SJCRH30 (cell line): Measurements from ENCODE around the gene CSNK1D. TPM values are rescaled to one million over a fixed set of nuclear protein-coding genes. Genes with fewer than 3 reads are reported as not detected.
"Not testable (repeated sequence)": the region's sequence is repeated elsewhere in the genome, so short reads cannot be mapped to it uniquely, and the experiment has no call there.

Source experiments
- DNase-seq, 2 experiments: peaks; one replicate each; pipeline ENCODE4 v3.0.0-alpha.2; 2015 to 2020
- H3K27ac ChIP-seq: fragments of 250-450 bp; sonication (Bioruptor Pico); 2 replicates; pipeline ENCODE4 v1.5.1; 2020; ENCODE audit warnings: mild to moderate bottlenecking, moderate library complexity
- H3K27me3 ChIP-seq: fragments of 250-450 bp; sonication (Bioruptor Pico); 2 replicates; pipeline ENCODE4 v1.5.1; 2020; ENCODE audit warnings: mild to moderate bottlenecking, moderate library complexity
- H3K36me3 ChIP-seq: fragments of 250-450 bp; sonication (Bioruptor Pico); 2 replicates; pipeline ENCODE4 v1.5.1; 2020; ENCODE audit warnings: mild to moderate bottlenecking, moderate library complexity
- H3K4me1 ChIP-seq: fragments of 250-450 bp; sonication (Bioruptor Pico); 2 replicates; pipeline ENCODE4 v1.5.1; 2020; ENCODE audit warnings: mild to moderate bottlenecking, moderate library complexity
- H3K4me3 ChIP-seq: fragments of 250-450 bp; sonication (Bioruptor Pico); 2 replicates; pipeline ENCODE4 v1.5.1; 2020; ENCODE audit warnings: mild to moderate bottlenecking, moderate library complexity
- H3K9me3 ChIP-seq: fragments of 250-450 bp; sonication (Bioruptor Pico); replicated peaks from 2 replicates; pipeline ENCODE4 v1.5.1; 2020; ENCODE audit warnings: mild to moderate bottlenecking, moderate library complexity
- total RNA-seq: library from RNA; depleted of rRNA; stranded (reverse); fragments of >200 nt; shearing (Covaris generic); gene quantifications from 2 replicates; pipeline ENCODE4 v1.2.3, GENCODE V29; 2014

CSNK1D gene
- total RNA-seq, 1 experiment from 2014 or later: 88.7 TPM

GRCh38 chr17:82215095-82215971 lies 58.2 kb downstream of the CSNK1D start:
- Histone ChIP-seq H3K9me3 (no peaks in the 10 kb centered on the region; the same call in 1 of the 2 replicates), H3K27ac (no peak overlapping the region), H3K36me3 (no peaks in the 10 kb centered on the region), H3K4me1 (peaks cover 23% of the 10 kb centered on the region), H3K27me3 (no peaks in the 10 kb centered on the region), H3K4me3 (no peak overlapping the region)
- peak in 1 of 2 experiments; percentile 18 for DNase-seq

DNA sequence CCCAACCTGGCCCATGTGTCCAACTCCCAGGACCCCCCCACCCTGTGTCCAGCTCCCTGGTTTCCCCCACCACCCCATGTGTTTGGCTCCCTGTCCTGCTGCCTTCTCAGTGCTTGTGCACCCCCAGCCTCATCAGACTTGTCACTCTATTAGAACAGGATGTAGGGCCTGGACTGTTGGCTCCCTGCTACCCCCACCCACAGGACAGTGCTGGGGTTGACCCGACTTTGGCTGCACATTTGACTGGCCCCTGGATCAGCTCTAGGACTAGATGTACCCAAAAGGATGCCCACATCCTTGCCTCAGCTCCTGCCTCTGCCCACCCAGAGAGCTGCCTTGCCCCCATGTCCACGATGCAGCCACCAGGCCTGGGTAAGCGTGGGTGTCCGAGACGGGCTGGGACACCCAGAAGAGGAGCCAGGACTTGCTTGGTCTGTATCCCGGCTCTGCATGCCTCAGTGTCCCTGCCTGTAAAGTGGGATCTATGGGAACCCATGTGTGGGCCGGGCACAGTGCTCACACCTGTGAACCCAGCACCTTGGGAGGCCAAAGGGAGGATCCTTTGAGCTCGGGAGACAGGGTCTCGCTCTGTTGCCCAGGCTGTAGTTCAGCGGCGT lies 59.4 kb downstream of the CSNK1D start:
- peaks cover 23% of the 10 kb centered on the region for H3K4me1 ChIP-seq
- H3K27ac ChIP-seq: no peak overlapping the region

GRCh38 chr17:82213251-82214011 lies 60.1 kb downstream of the CSNK1D start:
- DNase-seq: peak; percentile 81 to 83
- Histone ChIP-seq H3K36me3 (no peaks in the 10 kb centered on the region), H3K4me1 (peaks cover 23% of the 10 kb centered on the region), H3K27ac (peak overlapping the region; percentile 53; the same call in 1 of the 2 replicates), H3K27me3 (no peaks in the 10 kb centered on the region), H3K9me3 (no peaks in the 10 kb centered on the region), H3K4me3 (peak overlapping the region; percentile 98)

More for the DNA sequence above, 59.4 kb downstream of the CSNK1D start:
- no peaks in the 10 kb centered on the region for H3K36me3 ChIP-seq
- H3K9me3 ChIP-seq: no peaks in the 10 kb centered on the region
- no peak overlapping the region for H3K4me3 ChIP-seq
- H3K27me3 ChIP-seq: no peaks in the 10 kb centered on the region
- no peak for DNase-seq

DNA sequence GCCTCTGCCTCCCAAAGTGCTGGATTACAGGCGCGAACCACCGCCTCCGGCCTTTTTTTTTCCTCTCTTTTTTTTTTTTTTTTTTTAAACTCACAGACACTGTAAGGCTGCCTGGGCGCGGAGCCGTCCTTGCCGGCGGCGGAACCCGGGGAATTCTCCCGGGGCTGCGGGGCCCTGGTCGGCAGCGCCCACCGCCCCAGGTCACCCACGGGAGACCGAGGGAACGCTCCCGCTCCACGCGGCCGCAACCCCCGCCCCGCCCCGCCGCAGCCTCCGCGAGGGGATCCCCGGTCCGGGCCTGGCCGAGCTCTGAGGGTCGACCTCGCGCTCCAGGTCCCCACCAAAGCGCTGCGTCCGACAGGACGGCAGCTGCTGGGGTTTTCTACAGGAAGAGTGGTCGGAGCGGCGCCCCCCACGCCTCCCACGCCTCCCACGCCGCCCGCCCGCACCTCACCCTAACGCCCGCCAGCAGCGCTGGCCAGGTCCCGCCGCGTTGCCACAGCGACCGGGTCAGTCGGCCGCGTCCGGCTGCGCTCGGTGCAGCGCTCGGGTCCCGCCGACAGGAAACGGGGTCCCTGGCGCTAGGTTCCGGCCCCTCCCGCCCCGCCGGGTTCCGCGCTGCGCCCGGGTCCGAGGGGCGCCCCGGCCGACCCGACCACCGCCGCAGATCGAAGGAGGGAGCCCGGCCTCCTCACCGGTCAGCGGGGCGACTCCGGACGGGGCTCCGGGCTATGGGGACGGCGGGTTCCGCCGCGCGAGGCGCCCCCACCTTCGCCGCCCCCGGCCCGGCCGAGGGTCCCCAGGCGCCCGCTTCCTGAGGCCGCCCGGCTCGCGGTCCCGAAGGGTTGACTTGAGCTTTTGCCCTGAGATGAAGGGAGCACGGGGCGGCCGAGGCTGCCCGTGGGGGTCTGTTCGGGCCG lies 60.9 kb downstream of the CSNK1D start, which contains the start of gene CCDC57:
TSS of gene CCDC57 (minus strand) at position 512 of the 920 bp plus-strand sequence. CDS start 10,898 bp downstream, outside the sequence.
- H3K27me3 ChIP-seq: no peaks in the 10 kb centered on the region
- H3K4me3 ChIP-seq: peak within 1 kb of the TSS; percentile 98
- H3K4me1 ChIP-seq: peaks cover 19% of the 10 kb centered on the region
- no peaks in the 10 kb centered on the region for H3K36me3 ChIP-seq
- no peaks in the 10 kb centered on the region for H3K9me3 ChIP-seq
- H3K27ac ChIP-seq: peak within 1 kb of the TSS; percentile 53; the same call in 1 of the 2 replicates
- peak; percentile 94 for DNase-seq

- DNase-seq, H3K4me1 ChIP-seq, H3K27ac ChIP-seq, H3K4me3 ChIP-seq, H3K36me3 ChIP-seq, H3K9me3 ChIP-seq, H3K27me3 ChIP-seq: not testable (repeated sequence)
These were observed 62.8 kb downstream of the CSNK1D start for GRCh38 chr17:82210655-82211054.

GRCh38 chr17:82205720-82206508 lies 67.6 kb downstream of the CSNK1D start:
- Histone ChIP-seq H3K27me3 (no peaks in the 10 kb centered on the region), H3K9me3 (no peaks in the 10 kb centered on the region), H3K27ac (no peak overlapping the region), H3K4me1 (no peaks in the 10 kb centered on the region; the same call in 1 of the 2 replicates), H3K4me3 (no peak overlapping the region), H3K36me3 (no peaks in the 10 kb centered on the region)
- DNase-seq: peak; percentile 94 to 97

DNA sequence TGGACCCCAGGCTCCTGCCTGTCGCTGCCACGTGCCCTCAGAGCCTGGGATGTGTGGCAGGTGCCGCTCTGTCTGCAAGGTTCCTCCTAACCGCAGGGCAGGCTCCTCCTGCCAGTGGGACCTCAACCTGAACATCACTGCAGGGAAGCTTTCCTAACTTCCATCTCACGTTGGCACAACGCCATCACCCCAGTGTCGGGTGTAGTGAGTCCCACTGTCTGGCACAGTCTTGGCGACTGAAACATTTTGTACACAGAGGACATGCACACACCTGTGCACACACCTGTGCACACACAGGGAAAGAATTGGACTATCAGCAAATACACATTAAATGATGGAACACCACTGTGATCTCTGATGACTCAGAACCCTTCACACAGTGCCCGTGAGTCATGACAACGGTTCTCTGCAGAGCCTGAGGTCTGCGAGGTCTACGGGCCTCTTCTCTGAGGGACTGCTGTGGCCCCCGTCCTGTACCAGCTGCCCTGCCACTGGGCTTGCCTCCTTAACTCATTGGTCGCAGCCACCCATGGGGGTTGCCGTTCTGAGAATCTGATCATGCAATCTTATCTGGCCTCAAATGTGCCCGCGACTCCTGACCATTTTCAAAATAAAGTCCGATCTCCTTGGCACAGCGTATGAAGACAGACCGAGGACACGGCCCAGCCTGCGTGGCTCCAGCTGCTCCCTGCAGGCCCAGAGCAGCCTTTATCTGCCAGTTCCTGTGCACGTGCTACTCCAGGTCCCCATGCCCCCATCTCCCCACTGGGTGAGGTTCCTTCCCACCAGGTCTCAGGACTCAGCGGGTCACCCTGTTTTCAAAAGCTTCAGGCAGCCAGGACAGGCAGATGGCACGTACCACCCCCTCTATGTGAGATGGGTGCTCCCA lies 68.4 kb downstream of the CSNK1D start:
- Histone ChIP-seq H3K27me3 (no peaks in the 10 kb centered on the region), H3K36me3 (no peaks in the 10 kb centered on the region), H3K9me3 (no peaks in the 10 kb centered on the region), H3K4me1 (no peaks in the 10 kb centered on the region; the same call in 1 of the 2 replicates), H3K27ac (no peak overlapping the region), H3K4me3 (no peak overlapping the region)
- peak; percentile 52 to 57 for DNase-seq

GRCh38 chr17:82203920-82204319 lies 69.6 kb downstream of the CSNK1D start:
- no peak for DNase-seq
- H3K27me3 ChIP-seq: no peaks in the 10 kb centered on the region
- H3K4me3 ChIP-seq: no peak overlapping the region

DNA sequence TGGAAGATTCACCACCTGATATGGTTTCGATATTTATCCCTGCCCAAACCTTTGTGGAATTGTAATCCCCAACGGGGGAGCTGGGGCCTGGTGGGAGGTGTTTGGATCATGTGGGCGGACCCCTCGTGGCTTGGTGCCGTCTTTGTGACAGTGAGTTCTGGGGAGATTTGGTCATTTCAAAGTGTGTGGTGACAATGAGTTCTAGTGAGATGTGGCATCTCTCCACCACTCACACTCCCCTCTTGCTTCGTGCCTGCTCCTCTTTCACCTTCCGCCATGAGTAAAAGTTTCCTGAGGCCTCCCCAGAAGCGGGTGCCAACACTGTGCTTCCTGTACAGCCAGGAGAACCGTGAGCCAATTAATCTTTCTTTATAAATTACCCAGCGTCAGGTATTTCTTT lies 70.5 kb downstream of the CSNK1D start:
- Histone ChIP-seq H3K4me3 (no peak overlapping the region), H3K27ac (no peak overlapping the region), H3K4me1 (no peaks in the 10 kb centered on the region; the same call in 1 of the 2 replicates), H3K27me3 (no peaks in the 10 kb centered on the region), H3K36me3 (no peaks in the 10 kb centered on the region), H3K9me3 (no peaks in the 10 kb centered on the region)
- DNase-seq: no peak

More at GRCh38 chr17:82203920-82204319, 69.6 kb downstream of the CSNK1D start:
- Histone ChIP-seq H3K4me1 (no peaks in the 10 kb centered on the region; the same call in 1 of the 2 replicates), H3K27ac (no peak overlapping the region), H3K9me3 (no peaks in the 10 kb centered on the region), H3K36me3 (no peaks in the 10 kb centered on the region)

DNA sequence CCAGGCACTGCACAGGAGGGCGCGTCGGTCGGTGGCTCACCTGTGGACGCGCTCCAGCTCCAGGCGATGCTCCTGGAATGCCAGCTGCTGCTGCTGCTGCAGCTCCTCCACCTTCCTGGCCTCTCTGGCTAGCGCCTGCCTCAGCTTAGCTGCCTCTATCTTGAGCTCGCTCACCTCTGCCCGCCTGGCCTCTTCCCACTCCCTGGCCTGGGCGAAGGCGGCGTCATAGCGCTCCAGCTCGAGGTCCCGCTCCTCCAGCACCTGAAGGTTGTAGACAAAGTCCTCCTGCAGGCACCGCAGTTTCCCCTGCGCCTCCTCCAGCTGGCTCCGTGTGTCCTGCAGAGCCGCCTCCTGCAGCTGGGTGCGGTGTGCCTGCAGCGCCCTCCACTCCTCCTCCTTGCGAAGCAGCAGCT lies 72.0 kb downstream of the CSNK1D start:
- Histone ChIP-seq H3K36me3 (no peaks in the 10 kb centered on the region), H3K4me1 (no peaks in the 10 kb centered on the region; the same call in 1 of the 2 replicates), H3K27ac (no peak overlapping the region), H3K4me3 (no peak overlapping the region), H3K27me3 (no peaks in the 10 kb centered on the region), H3K9me3 (no peaks in the 10 kb centered on the region)
- DNase-seq: no peak

DNA sequence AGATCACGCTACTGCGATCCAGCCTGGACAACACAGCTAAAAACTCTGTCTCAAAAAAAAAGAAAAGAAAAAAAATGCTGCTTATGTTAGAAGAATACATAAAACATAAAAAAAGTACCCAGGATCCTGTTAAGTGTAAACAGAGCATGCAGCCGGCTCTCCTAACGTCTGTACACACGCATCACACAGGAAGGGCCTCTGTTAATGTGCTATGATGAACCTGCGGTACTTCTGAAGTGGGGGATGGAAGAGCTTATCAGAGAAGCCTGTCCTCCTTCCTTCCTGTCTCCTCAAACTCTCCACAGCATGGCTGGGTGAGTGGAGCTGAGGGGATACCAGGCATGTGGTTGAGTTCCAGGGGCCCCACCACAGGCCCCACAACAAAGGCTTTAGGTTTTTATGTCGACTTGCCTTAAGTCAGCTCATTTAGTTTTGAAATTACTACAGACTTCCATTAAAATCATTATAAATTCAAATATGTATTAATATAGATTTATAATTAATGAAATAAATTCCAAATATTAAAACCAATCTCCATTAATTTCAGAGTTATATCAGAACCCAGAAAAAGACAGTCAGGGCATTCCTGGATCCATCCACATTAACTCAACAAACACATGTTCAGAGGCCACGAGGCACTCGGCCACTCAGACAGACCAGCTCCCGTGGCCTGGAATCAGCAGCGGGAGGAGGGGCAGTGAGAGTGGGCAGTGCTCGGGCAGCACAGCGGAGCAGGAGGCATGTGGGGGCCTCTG lies 72.6 kb downstream of the CSNK1D start:
- H3K36me3 ChIP-seq: no peaks in the 10 kb centered on the region
- H3K4me3 ChIP-seq: no peak overlapping the region
- no peaks in the 10 kb centered on the region for H3K27me3 ChIP-seq
- DNase-seq: no peak
- no peaks in the 10 kb centered on the region for H3K9me3 ChIP-seq
- H3K4me1 ChIP-seq: no peaks in the 10 kb centered on the region; the same call in 1 of the 2 replicates
- no peak overlapping the region for H3K27ac ChIP-seq

GRCh38 chr17:82200135-82200534 lies 73.4 kb downstream of the CSNK1D start:
- H3K36me3 ChIP-seq: no peaks in the 10 kb centered on the region
- H3K4me3 ChIP-seq: no peak overlapping the region
- no peaks in the 10 kb centered on the region; the same call in 1 of the 2 replicates for H3K4me1 ChIP-seq
- H3K9me3 ChIP-seq: no peaks in the 10 kb centered on the region
- no peaks in the 10 kb centered on the region for H3K27me3 ChIP-seq
- no peak overlapping the region for H3K27ac ChIP-seq
- no peak for DNase-seq
